NK-92 (cell line): ENCODE measurements around the gene CACNA1C.

Source experiments
- DNase-seq: peaks from one replicate; lab custom pipeline; 2025; ENCODE audit not compliant: unreplicated experiment; lab: John Stamatoyannopoulos, UW

The CACNA1C gene

GRCh38 chr12:2607881-2608607 lies 555.3 kb downstream of the CACNA1C start:
- DNase-seq = no peak

- no peak for DNase-seq
These were observed 555.8 kb downstream of the CACNA1C start for GRCh38 chr12:2608608-2608945.

- no peak for DNase-seq
These were observed 556.2 kb downstream of the CACNA1C start for GRCh38 chr12:2609020-2609419.

- DNase-seq = no peak
These were observed 557.6 kb downstream of the CACNA1C start for GRCh38 chr12:2610358-2610757.

- no peak for DNase-seq
These were observed 560.7 kb downstream of the CACNA1C start for GRCh38 chr12:2613326-2614073.

- no peak for DNase-seq
These were observed 561.6 kb downstream of the CACNA1C start for GRCh38 chr12:2614341-2614740.

GRCh38 chr12:2615665-2616402 lies 563.0 kb downstream of the CACNA1C start:
- no peak for DNase-seq

GRCh38 chr12:2616763-2617162 lies 564.0 kb downstream of the CACNA1C start:
- no peak for DNase-seq

GRCh38 chr12:2617365-2617764 lies 564.6 kb downstream of the CACNA1C start:
- no peak for DNase-seq

- DNase-seq = no peak
These were observed 565.7 kb downstream of the CACNA1C start for GRCh38 chr12:2618291-2618995.

- no peak for DNase-seq
These were observed 566.3 kb downstream of the CACNA1C start for GRCh38 chr12:2619136-2619535.

- no peak for DNase-seq
These were observed 569.7 kb downstream of the CACNA1C start for GRCh38 chr12:2622460-2622859.

GRCh38 chr12:2623472-2623871 lies 570.7 kb downstream of the CACNA1C start:
- no peak for DNase-seq

GRCh38 chr12:2624543-2625288 lies 571.9 kb downstream of the CACNA1C start:
- DNase-seq = no peak

- DNase-seq = no peak
These were observed 572.5 kb downstream of the CACNA1C start for GRCh38 chr12:2625289-2625612.

GRCh38 chr12:2627076-2627834 lies 574.5 kb downstream of the CACNA1C start:
- DNase-seq = no peak

- no peak for DNase-seq
These were observed 575.0 kb downstream of the CACNA1C start for GRCh38 chr12:2627835-2628191.

GRCh38 chr12:2628401-2628800 lies 575.6 kb downstream of the CACNA1C start:
- DNase-seq = no peak

- DNase-seq = no peak
These were observed 576.3 kb downstream of the CACNA1C start for GRCh38 chr12:2629051-2629450.

GRCh38 chr12:2631653-2632350 lies 579.0 kb downstream of the CACNA1C start:
- DNase-seq = no peak
